GM12801 (cell line): Measurements from ENCODE around the gene CDKL5.

ENCODE experiments used
- CTCF ChIP-seq: IDR thresholded peaks from one replicate; pipeline ENCODE4 v1.5.1; 2011; ENCODE audit warnings: control low read depth; ENCODE audit not compliant: insufficient read length; ENCODE audit errors: extremely low read depth

Gene CDKL5

GRCh38 chrX:18491587-18492340 is 66.4 kb downstream of the CDKL5 start:
- TF ChIP-seq CTCF = no peak

DNA sequence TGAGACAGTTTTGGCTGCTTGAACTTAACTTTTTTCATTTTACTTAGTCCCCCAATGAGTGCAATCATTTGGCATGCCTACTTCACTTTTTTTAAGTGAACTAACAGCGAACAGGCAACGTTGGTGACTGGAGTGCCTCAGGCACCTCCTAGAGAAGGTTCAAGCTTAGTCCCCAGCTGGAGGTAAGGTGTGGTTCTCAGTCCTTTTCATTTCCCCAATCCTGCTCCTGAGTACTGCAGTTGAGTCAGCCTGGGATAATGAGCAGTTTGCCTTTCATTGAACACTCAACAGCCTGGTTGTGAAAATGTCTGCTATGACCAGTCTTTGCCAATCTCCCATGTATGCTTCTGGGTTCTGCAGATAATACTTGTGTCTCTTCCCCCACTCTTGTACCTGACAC is 109.5 kb downstream of the CDKL5 start:
- TF ChIP-seq CTCF = no peak

- TF ChIP-seq CTCF = no peak
Measured at GRCh38 chrX:18537068-18537467, 111.7 kb downstream of the CDKL5 start.

DNA sequence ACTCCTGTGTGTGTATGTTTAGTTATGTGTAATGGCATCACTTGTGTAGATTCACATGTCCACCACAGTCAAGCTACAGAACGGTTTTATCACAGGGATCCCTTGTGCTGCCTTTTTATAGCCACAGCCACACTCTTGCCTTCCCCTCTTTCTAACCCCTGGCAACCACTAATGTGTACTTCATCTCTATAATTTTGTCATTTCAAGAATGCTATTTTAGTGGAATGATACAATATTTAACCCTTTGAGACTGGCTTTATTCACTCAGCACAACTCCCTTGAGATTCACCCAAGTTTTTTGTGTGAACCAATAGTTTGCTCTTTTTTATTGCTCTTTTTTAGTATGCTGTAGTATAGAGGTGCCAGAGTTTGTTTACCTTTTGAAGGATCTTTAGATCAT is 112.1 kb downstream of the CDKL5 start:
- no peak for TF ChIP-seq CTCF

GRCh38 chrX:18542131-18542530 is 116.7 kb downstream of the CDKL5 start:
- TF ChIP-seq CTCF = no peak

- TF ChIP-seq CTCF = no peak
Measured at GRCh38 chrX:18542905-18543304, 117.5 kb downstream of the CDKL5 start.

GRCh38 chrX:18543738-18544137 is 118.3 kb downstream of the CDKL5 start:
- TF ChIP-seq CTCF = no peak
